Activated CD8-positive, alpha-beta memory T cell treated with anti-CD3 and anti-CD28 coated beads, Interleukin-2, amount 10 ng/mL, durations not matched to agents 7 days and 5 days (primary cell): ENCODE data around the gene SLC35F6. TPM values are rescaled to one million over a fixed set of nuclear protein-coding genes. Genes with fewer than 3 reads are reported as not detected.
"Not testable (repeated sequence)": the region's sequence is repeated elsewhere in the genome, so short reads cannot be mapped to it uniquely, and the experiment has no call there.

Experiments
- ATAC-seq: fragments of 150-1000 bp; cut with Tn5 transposase; one replicate; pipeline ENCODE4 v1.10.0; 2021; ENCODE audit warnings: moderate library complexity
- CTCF ChIA-PET: fragments of 350-600 bp; sonication (Branson Sonifier 250); formaldehyde crosslinking; loops from one replicate; lab custom pipeline; 2021; ENCODE audit warnings: antibody characterized with exemption; lab: Charles Lee
- DNase-seq: peaks from one replicate; pipeline ENCODE4 v3.0.0-alpha.2; 2020
- H3K27ac Mint-ChIP-seq: one replicate; pipeline ENCODE4 v1.8.0; 2021; ENCODE audit warnings: mild to moderate bottlenecking, mixed read lengths
- H3K27me3 Mint-ChIP-seq: one replicate; pipeline ENCODE4 v1.8.0; 2021; ENCODE audit warnings: mixed read lengths
- H3K36me3 Mint-ChIP-seq: one replicate; pipeline ENCODE4 v1.8.0; 2021; ENCODE audit warnings: mild to moderate bottlenecking, mixed read lengths
- H3K4me1 Mint-ChIP-seq: one replicate; pipeline ENCODE4 v1.8.0; 2021; ENCODE audit warnings: mixed read lengths
- H3K4me3 Mint-ChIP-seq: one replicate; pipeline ENCODE4 v1.8.0; 2021; ENCODE audit warnings: mild to moderate bottlenecking, moderate library complexity, mixed read lengths
- H3K9me3 Mint-ChIP-seq: one replicate; pipeline ENCODE4 v1.8.0; 2022; ENCODE audit warnings: low read depth, mixed read lengths
- total RNA-seq, 2 experiments: library from RNA; stranded (reverse); gene quantifications; one replicate each; pipeline ENCODE4 v1.2.3, GENCODE V29; 2021

Gene SLC35F6
- total RNA-seq, 2 experiments from 2014 or later, result 16.3 to 17.2 TPM

- DNase-seq (no peak), ATAC-seq (no peak)
- H3K27me3 Mint-ChIP-seq, result no peaks in the 10 kb centered on the region
- H3K9me3 Mint-ChIP-seq, result peaks cover under 1% of the 10 kb centered on the region
- peak overlapping the region; percentile 89 for H3K4me3 Mint-ChIP-seq
- no peak overlapping the region for H3K27ac Mint-ChIP-seq
- CTCF ChIA-PET, result no interaction called here
- H3K4me1 Mint-ChIP-seq, result peaks cover 34% of the 10 kb centered on the region
- H3K36me3 Mint-ChIP-seq, result peaks cover 43% of the 10 kb centered on the region
Measured at GRCh38 chr2:26784570-26785234, 20.6 kb downstream of the SLC35F6 start.

DNA sequence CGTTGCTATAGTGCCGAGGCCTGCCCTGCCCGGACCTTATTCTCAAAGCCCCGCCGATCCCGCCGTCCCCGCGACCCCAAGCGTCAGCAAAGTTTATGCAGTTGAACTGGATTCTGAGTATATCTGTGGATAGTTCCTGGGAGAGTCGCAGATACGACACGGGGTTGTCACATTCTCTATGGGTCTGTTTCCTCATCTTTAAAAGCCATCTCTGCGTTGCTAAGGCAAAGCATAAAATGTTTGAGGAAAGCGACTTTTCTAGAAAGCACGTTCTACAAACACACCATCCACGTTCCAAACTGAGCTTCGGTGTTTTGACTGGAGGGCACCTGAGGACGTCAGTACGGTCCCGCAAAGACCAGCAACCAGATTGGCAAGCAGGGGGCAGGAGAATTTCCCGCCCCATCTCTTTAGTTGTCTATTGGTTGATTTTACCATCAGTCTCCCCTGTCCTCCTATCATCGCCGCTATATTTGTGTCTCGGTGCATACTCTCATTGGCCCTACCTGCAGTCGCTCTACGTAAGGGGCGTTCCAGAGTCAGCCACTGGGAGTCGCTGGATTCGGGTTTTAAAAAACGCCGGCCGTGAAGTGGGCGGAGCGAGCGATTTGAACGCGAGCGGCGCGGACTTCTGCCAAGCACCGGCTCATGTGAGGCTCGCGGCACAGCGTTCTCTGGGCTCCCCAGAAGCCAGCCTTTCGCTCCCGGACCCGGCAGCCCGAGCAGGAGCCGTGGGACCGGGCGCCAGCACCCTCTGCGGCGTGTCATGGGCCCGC is 21.5 kb downstream of the SLC35F6 start, which contains the start of gene CENPA:
Gene CENPA (plus strand): TSS at position 626 of the 776 bp plus-strand sequence. CDS start 141 bp downstream, at position 767.
- H3K27ac Mint-ChIP-seq, result peak within 1 kb of the TSS; percentile 86
- H3K9me3 Mint-ChIP-seq, result peaks cover 2% of the 10 kb centered on the region
- CTCF ChIA-PET, result interaction anchor here (1.3 kb wide), 1 partner anchor 61 kb away, joined by 7 read pairs; no protein-coding TSS in a partner anchor
- ATAC-seq (peak; percentile 99), DNase-seq (peak; percentile 98)
- H3K4me3 Mint-ChIP-seq, result peak within 1 kb of the TSS; percentile 89
- peaks cover 44% of the 10 kb centered on the region for H3K36me3 Mint-ChIP-seq
- H3K4me1 Mint-ChIP-seq, result peaks cover 37% of the 10 kb centered on the region
- H3K27me3 Mint-ChIP-seq, result no peaks in the 10 kb centered on the region

- DNase-seq (peak; percentile 65), ATAC-seq (peak; percentile 27)
- H3K4me1 Mint-ChIP-seq, result peaks cover 39% of the 10 kb centered on the region
- H3K36me3 Mint-ChIP-seq, result peaks cover 46% of the 10 kb centered on the region
- CTCF ChIA-PET, result interaction anchor here (1.3 kb wide), 1 partner anchor 60 kb away, joined by 7 read pairs; no protein-coding TSS in a partner anchor
- H3K9me3 Mint-ChIP-seq, result peaks cover 6% of the 10 kb centered on the region
- H3K4me3 Mint-ChIP-seq, result peak overlapping the region; percentile 89
- H3K27me3 Mint-ChIP-seq, result no peaks in the 10 kb centered on the region
- peak overlapping the region; percentile 86 for H3K27ac Mint-ChIP-seq
Measured at GRCh38 chr2:26786207-26787028, 22.3 kb downstream of the SLC35F6 start.

DNA sequence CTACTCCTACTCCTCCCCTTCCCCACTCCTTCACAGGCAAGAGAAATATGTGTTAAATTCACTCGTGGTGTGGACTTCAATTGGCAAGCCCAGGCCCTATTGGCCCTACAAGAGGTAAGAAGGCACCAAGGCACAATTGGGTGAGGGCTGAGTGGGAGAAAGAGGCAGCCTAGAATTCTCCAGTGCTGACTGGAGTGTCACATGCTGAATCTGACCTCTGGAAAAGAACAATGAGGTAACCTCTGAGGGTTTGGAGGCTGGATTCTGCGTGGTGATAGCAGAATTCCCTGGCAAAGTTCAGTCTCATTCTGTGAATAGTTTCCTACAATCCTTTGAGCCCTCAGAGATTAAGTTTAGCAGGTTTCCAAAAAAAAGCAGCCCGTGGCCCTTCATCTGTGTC is 28.6 kb downstream of the SLC35F6 start:
- Mint-ChIP-seq H3K36me3 (peaks cover 77% of the 10 kb centered on the region), H3K4me1 (peaks cover 24% of the 10 kb centered on the region), H3K9me3 (peaks cover 6% of the 10 kb centered on the region), H3K4me3 (no peak overlapping the region), H3K27ac (no peak overlapping the region), H3K27me3 (no peaks in the 10 kb centered on the region)
- CTCF ChIA-PET, result no interaction called here
- ATAC-seq (no peak), DNase-seq (no peak)

GRCh38 chr2:26793518-26793917 is 29.4 kb downstream of the SLC35F6 start:
- no peak overlapping the region for H3K27ac Mint-ChIP-seq
- DNase-seq (no peak), ATAC-seq (no peak)
- peaks cover 72% of the 10 kb centered on the region for H3K36me3 Mint-ChIP-seq
- H3K4me1 Mint-ChIP-seq, result peaks cover 16% of the 10 kb centered on the region
- H3K9me3 Mint-ChIP-seq, result peaks cover 6% of the 10 kb centered on the region
- CTCF ChIA-PET, result no interaction called here
- no peaks in the 10 kb centered on the region for H3K27me3 Mint-ChIP-seq
- H3K4me3 Mint-ChIP-seq, result no peak overlapping the region

GRCh38 chr2:26795135-26795534 is 31.1 kb downstream of the SLC35F6 start:
- CTCF ChIA-PET, H3K9me3 Mint-ChIP-seq, H3K4me1 Mint-ChIP-seq, H3K27me3 Mint-ChIP-seq, ATAC-seq, H3K27ac Mint-ChIP-seq, DNase-seq, H3K4me3 Mint-ChIP-seq: not testable (repeated sequence)
- peaks cover 58% of the 10 kb centered on the region for H3K36me3 Mint-ChIP-seq

DNA sequence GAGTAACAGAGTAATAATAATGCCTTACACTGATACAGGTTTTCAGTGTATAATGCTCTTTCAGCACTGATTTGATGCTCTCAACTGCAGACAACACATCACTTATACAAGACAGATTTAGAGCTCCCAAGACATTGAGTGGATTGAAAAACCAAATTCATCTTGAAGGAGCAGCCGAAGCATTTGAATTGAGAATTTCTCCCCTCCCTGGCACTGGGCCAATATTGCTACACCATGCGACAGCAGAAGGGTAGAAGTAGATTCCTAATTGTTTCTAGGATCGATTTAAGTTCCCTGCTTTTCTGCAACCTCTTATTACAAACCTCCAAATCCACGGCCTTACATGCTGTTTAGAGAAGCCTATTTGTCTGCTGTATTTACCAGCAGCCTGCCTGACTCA is 37.2 kb downstream of the SLC35F6 start:
- no peak overlapping the region for H3K27ac Mint-ChIP-seq
- H3K36me3 Mint-ChIP-seq, result peaks cover 25% of the 10 kb centered on the region
- DNase-seq, result no peak
- no peaks in the 10 kb centered on the region for H3K4me1 Mint-ChIP-seq
- ATAC-seq, result no peak
- H3K9me3 Mint-ChIP-seq, result no peaks in the 10 kb centered on the region
- no peak overlapping the region for H3K4me3 Mint-ChIP-seq
- H3K27me3 Mint-ChIP-seq, result no peaks in the 10 kb centered on the region
- CTCF ChIA-PET, result no interaction called here

- Mint-ChIP-seq H3K27me3 (no peaks in the 10 kb centered on the region), H3K27ac (no peak overlapping the region), H3K36me3 (peaks cover 21% of the 10 kb centered on the region), H3K4me3 (no peak overlapping the region), H3K9me3 (no peaks in the 10 kb centered on the region), H3K4me1 (no peaks in the 10 kb centered on the region)
- ATAC-seq, result no peak
- no peak for DNase-seq
- CTCF ChIA-PET, result no interaction called here
Measured at GRCh38 chr2:26801796-26802195, 37.7 kb downstream of the SLC35F6 start.

GRCh38 chr2:26805241-26805676 is 41.2 kb downstream of the SLC35F6 start:
- Mint-ChIP-seq H3K27ac (no peak overlapping the region), H3K9me3 (no peaks in the 10 kb centered on the region), H3K4me1 (peaks cover 5% of the 10 kb centered on the region), H3K27me3 (peaks cover 7% of the 10 kb centered on the region), H3K36me3 (peaks cover 7% of the 10 kb centered on the region), H3K4me3 (no peak overlapping the region)
- CTCF ChIA-PET, result no interaction called here
- DNase-seq (no peak), ATAC-seq (no peak)

- DNase-seq, result no peak
Measured at GRCh38 chr2:26807788-26808460, 43.8 kb downstream of the SLC35F6 start.

GRCh38 chr2:26809211-26809610 is 45.1 kb downstream of the SLC35F6 start:
- Mint-ChIP-seq H3K36me3 (no peaks in the 10 kb centered on the region), H3K4me3 (no peak overlapping the region), H3K27me3 (peaks cover 17% of the 10 kb centered on the region), H3K9me3 (no peaks in the 10 kb centered on the region), H3K4me1 (peaks cover 8% of the 10 kb centered on the region), H3K27ac (no peak overlapping the region)
- no peak for ATAC-seq
- no peak for DNase-seq
- CTCF ChIA-PET, result interaction anchor here (1.0 to 1.3 kb wide), 2 partner anchors 26 to 37 kb away, joined by 3 to 4 read pairs; no protein-coding TSS in a partner anchor

More at GRCh38 chr2:26807788-26808460, 43.8 kb downstream of the SLC35F6 start:
- no peak overlapping the region for H3K4me3 Mint-ChIP-seq
- no peaks in the 10 kb centered on the region for H3K36me3 Mint-ChIP-seq
- no peaks in the 10 kb centered on the region for H3K9me3 Mint-ChIP-seq
- ATAC-seq, result no peak
- H3K27me3 Mint-ChIP-seq, result peaks cover 17% of the 10 kb centered on the region
- peaks cover 8% of the 10 kb centered on the region for H3K4me1 Mint-ChIP-seq
- H3K27ac Mint-ChIP-seq, result no peak overlapping the region
- CTCF ChIA-PET, result no interaction called here

DNA sequence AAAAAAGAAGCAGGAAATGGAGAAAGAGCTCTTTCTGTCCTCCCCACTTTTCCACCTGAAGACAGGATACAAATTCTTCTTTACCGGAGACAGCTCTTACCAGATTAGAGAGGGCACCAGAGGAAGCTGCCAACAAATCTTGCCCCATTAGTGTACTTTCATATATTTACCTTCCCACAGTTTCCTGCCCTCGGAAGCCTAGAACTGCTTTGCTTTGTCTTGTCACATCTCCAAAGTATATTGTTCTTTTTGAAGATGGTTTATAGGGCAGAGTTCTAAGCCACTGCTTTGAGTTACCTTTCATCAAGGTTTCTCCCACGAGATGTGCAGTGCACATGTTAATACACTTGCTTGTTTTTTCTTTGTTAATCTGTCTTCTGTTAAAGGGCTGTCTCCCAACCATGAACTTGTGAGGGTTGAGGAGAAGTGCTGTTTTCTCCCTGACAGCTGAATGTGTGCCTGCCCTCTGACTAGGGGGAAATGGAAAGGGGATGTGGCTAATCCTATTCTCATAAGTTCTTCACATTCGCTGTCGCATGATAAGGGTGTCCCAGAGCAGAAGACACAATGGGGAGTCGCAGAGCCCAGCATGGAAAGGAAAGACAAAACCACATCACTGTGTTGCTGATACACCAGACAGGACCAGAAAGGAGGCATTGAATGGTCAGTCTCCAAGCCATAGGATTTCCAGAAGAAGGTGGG is 45.9 kb downstream of the SLC35F6 start:
- CTCF ChIA-PET, result interaction anchor here (1.3 kb wide), 1 partner anchor 27 kb away, joined by 4 read pairs; no protein-coding TSS in a partner anchor
- Mint-ChIP-seq H3K27ac (no peak overlapping the region), H3K9me3 (no peaks in the 10 kb centered on the region), H3K4me1 (peaks cover 8% of the 10 kb centered on the region), H3K36me3 (no peaks in the 10 kb centered on the region), H3K4me3 (no peak overlapping the region), H3K27me3 (peaks cover 17% of the 10 kb centered on the region)
- ATAC-seq (no peak), DNase-seq (no peak)
